Nephron (organoid): ENCODE data around the gene SMAD3.

Experiments used
- H3K27ac Mint-ChIP-seq, 3 experiments: 2 replicates each; pipeline ENCODE4 v1.8.0; 2020; ENCODE audit warnings: mixed read lengths in 3 of 3, mild to moderate bottlenecking in 2 of 3, moderate library complexity in 1 of 3
- H3K27me3 Mint-ChIP-seq: 2 replicates; pipeline ENCODE4 v1.8.0; 2021; ENCODE audit warnings: low read depth, mild to moderate bottlenecking, moderate library complexity, mixed read lengths
- H3K36me3 Mint-ChIP-seq: 2 replicates; pipeline ENCODE4 v1.8.0; 2020; ENCODE audit warnings: low read depth, mixed read lengths
- H3K4me1 Mint-ChIP-seq: 2 replicates; pipeline ENCODE4 v1.8.0; 2020; ENCODE audit warnings: mixed read lengths
- H3K4me3 Mint-ChIP-seq, 3 experiments: 2 replicates each; pipeline ENCODE4 v1.8.0; 2020; ENCODE audit warnings: mild to moderate bottlenecking in 3 of 3, mixed read lengths in 3 of 3, moderate library complexity in 2 of 3
- H3K9me3 Mint-ChIP-seq: 2 replicates; pipeline ENCODE4 v1.8.0; 2020; ENCODE audit warnings: mixed read lengths
- CTCF ChIP-seq, 3 experiments: fragments of 200-600 bp; sonication (generic); IDR thresholded peaks; one replicate each; pipeline ENCODE4 v1.5.0; 2021; ENCODE audit warnings: antibody characterized with exemption in 3 of 3; ENCODE audit not compliant: unreplicated experiment in 3 of 3

SMAD3 gene

GRCh38 chr15:67085237-67085817, 19.9 kb downstream of the SMAD3 start:
- Mint-ChIP-seq H3K36me3 (peaks cover 33% of the 10 kb centered on the region), H3K27ac (no peak overlapping the region), H3K9me3 (no peaks in the 10 kb centered on the region), H3K4me3 (no peak overlapping the region), H3K4me1 (peaks cover 94% of the 10 kb centered on the region), H3K27me3 (peaks cover 4% of the 10 kb centered on the region)
- no peak for TF ChIP-seq CTCF (IDR thresholded peaks at IDR 0.05; ENCODE audit: unreplicated experiment in 3 of 3)

- Mint-ChIP-seq H3K36me3 (peaks cover 26% of the 10 kb centered on the region), H3K4me1 (peaks cover 94% of the 10 kb centered on the region), H3K27ac (peak overlapping the region; percentile 35 to 74 (median 58)), H3K27me3 (peaks cover 4% of the 10 kb centered on the region), H3K9me3 (no peaks in the 10 kb centered on the region), H3K4me3 (peak overlapping the region in 1 of 3 experiments; percentile 39)
- no peak for TF ChIP-seq CTCF (IDR thresholded peaks at IDR 0.05; ENCODE audit: unreplicated experiment in 3 of 3)
Measured at GRCh38 chr15:67085818-67086636, 20.6 kb downstream of the SMAD3 start.

- Mint-ChIP-seq H3K4me1 (peaks cover 94% of the 10 kb centered on the region), H3K4me3 (peak overlapping the region in 1 of 3 experiments; percentile 39), H3K27ac (peak overlapping the region; percentile 35 to 74 (median 58)), H3K27me3 (peaks cover 4% of the 10 kb centered on the region), H3K9me3 (no peaks in the 10 kb centered on the region), H3K36me3 (peaks cover 20% of the 10 kb centered on the region)
- TF ChIP-seq CTCF (IDR thresholded peaks at IDR 0.05; ENCODE audit: unreplicated experiment in 3 of 3): no peak
Measured at GRCh38 chr15:67086637-67086914, 21.2 kb downstream of the SMAD3 start.

DNA sequence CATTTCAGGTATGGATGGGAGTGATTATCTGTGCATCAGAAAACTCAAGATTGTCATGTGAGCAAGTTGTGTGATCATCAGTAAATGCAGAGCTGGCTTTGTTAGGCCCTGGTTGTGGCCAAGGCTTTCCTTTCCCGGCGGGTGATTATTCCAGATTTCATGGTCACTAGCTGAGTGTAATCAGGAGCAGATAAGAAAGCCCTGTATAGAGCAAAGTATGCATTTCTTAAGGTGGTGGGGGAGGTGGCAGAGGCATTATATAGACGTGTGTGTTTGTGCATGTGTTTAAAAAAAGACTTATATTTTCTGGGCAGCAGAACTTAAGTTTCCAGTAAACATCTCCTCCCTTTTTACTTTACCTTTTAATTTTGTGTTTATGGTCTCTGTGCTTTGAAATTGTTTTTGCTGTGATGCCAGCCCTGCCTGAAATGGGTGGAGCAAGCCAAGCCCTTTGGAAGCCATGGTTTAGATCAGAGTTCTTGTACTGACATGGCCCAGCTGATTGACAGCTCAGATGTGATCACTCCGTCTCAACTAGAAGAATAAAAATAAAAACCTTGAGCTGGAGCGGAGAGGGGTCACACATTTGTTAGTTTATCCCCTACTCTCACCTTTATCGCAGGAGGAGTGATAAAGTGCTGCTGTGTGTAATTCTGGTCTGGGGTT, 22.2 kb downstream of the SMAD3 start:
- Mint-ChIP-seq H3K36me3 (peaks cover 15% of the 10 kb centered on the region), H3K27me3 (peaks cover 4% of the 10 kb centered on the region), H3K4me3 (peak overlapping the region in 1 of 3 experiments; percentile 29), H3K4me1 (peaks cover 94% of the 10 kb centered on the region), H3K9me3 (no peaks in the 10 kb centered on the region), H3K27ac (peak overlapping the region; percentile 22 to 79 (median 58))
- no peak for TF ChIP-seq CTCF (IDR thresholded peaks at IDR 0.05; ENCODE audit: unreplicated experiment in 3 of 3)

DNA sequence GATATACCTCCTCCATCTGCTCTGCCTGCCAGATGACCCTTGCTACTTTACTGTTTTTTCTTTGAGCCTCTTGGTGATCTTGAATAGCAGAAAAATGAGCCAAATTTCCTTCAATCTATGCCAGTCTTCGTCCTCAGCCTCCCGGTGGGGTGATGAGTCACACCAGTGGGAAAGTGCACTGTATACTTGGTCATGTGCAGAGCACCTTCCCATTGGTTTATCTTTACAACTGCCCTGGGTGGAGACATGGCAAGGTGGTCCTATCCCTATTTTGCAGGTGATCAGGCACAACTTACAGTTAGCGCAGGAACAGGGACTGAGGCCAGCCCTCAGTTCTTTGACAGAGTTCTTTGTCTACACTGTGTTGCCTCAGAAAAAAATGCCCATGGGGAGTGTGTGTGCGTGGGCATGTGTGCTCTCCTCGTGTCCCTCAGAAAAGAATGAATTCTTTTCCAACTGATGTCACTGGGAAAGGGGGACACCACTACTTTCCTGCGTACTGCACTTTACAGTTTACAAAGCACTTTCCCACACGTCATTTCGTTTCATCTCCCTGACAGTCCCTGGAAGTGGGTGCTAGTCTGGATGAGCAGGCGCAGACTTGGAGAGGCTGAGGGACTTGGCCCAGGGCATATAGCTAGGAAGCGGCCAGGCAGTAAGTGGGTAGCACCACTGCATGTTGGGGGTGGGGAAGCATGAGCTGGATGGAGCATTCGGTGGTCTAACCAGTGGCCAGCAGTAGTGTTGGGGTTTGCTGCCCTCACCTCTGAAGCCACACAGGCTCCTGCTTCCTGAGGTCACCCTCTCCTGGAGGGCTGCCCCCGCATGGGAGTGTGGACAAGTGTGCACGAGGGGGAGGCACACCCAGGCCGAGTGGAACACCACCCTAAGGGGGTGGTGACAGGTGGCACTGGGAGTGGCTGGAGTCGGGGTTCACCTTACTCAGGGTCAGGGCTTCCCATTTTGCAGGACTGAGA, 24.1 kb downstream of the SMAD3 start:
- peak overlapping the region; percentile 12 to 38 (median 15) for H3K27ac Mint-ChIP-seq
- no peaks in the 10 kb centered on the region for H3K27me3 Mint-ChIP-seq
- no peaks in the 10 kb centered on the region for H3K9me3 Mint-ChIP-seq
- no peak overlapping the region for H3K4me3 Mint-ChIP-seq
- no peak for TF ChIP-seq CTCF (IDR thresholded peaks at IDR 0.05; ENCODE audit: unreplicated experiment in 3 of 3)
- H3K36me3 Mint-ChIP-seq: peaks cover 9% of the 10 kb centered on the region
- H3K4me1 Mint-ChIP-seq: peaks cover 88% of the 10 kb centered on the region
